ACHN (cell line): ENCODE measurements around the gene BCLAF3.

Experiments used
- DNase-seq: peaks from one replicate; pipeline ENCODE4 v3.0.0-alpha.2; 2015
- in situ Hi-C: cut with HindIII; loops from 2 replicates; pipeline ENCODE4 v1.10.0; 2017; ENCODE audit warnings: low sequenced_read_pairs, low pct_ligation_motif_present, low pct_unique_long_range_greater_than_20kb

Gene BCLAF3

GRCh38 chrX:19981947-19982346 is 8.9 kb downstream of the BCLAF3 start:
- in situ Hi-C loops = no loop called here
- no peak for DNase-seq

- in situ Hi-C loops = no loop called here
- DNase-seq = no peak
Observed at GRCh38 chrX:19975845-19976244, 15.0 kb downstream of the BCLAF3 start.

- no peak for DNase-seq
- in situ Hi-C loops = no loop called here
Observed at GRCh38 chrX:19972984-19973383, 17.9 kb downstream of the BCLAF3 start.

- in situ Hi-C loops = no loop called here
- DNase-seq = no peak
Observed at GRCh38 chrX:19968276-19968675, 22.6 kb downstream of the BCLAF3 start.

GRCh38 chrX:19966056-19966455 is 24.8 kb downstream of the BCLAF3 start:
- no peak for DNase-seq
- in situ Hi-C loops = no loop called here

GRCh38 chrX:19964017-19964710 is 26.7 kb downstream of the BCLAF3 start:
- in situ Hi-C loops = no loop called here
- DNase-seq = no peak

GRCh38 chrX:19960913-19961312 is 29.9 kb downstream of the BCLAF3 start:
- in situ Hi-C loops = no loop called here

GRCh38 chrX:19958552-19959486 is 32.0 kb downstream of the BCLAF3 start:
- in situ Hi-C loops = no loop called here

More at GRCh38 chrX:19960913-19961312, 29.9 kb downstream of the BCLAF3 start:
- no peak for DNase-seq

GRCh38 chrX:19956923-19957322 is 33.9 kb downstream of the BCLAF3 start:
- no peak for DNase-seq
- in situ Hi-C loops = no loop called here

More at GRCh38 chrX:19958552-19959486, 32.0 kb downstream of the BCLAF3 start:
- no peak for DNase-seq

- in situ Hi-C loops = no loop called here
- DNase-seq = no peak
Observed at GRCh38 chrX:19956306-19956705, 34.6 kb downstream of the BCLAF3 start.

GRCh38 chrX:19955306-19955705 is 35.6 kb downstream of the BCLAF3 start:
- in situ Hi-C loops = no loop called here
- no peak for DNase-seq

- in situ Hi-C loops = no loop called here
- DNase-seq = no peak
Observed at GRCh38 chrX:19954335-19955096, 36.3 kb downstream of the BCLAF3 start.

- in situ Hi-C loops = no loop called here
- no peak for DNase-seq
Observed at GRCh38 chrX:19953145-19953544, 37.7 kb downstream of the BCLAF3 start.

- DNase-seq = no peak
- in situ Hi-C loops = no loop called here
Observed at GRCh38 chrX:19949340-19949739, 41.5 kb downstream of the BCLAF3 start.

- no peak for DNase-seq
- in situ Hi-C loops = no loop called here
Observed at GRCh38 chrX:19947612-19948011, 43.2 kb downstream of the BCLAF3 start.
